Inflammatory macrophage treated with lipopolysaccharide for 1 hour (primary cell): ENCODE measurements around the gene C11orf24.
"Not testable (repeated sequence)": the region's sequence is repeated elsewhere in the genome, so short reads cannot be mapped to it uniquely, and the experiment has no call there.

Source experiments
- DNase-seq, 2 donors: peaks; one replicate each; pipeline ENCODE4 v3.0.0-alpha.2; 2020 to 2022

C11orf24 gene

GRCh38 chr11:68298659-68299516 is 27.1 kb upstream of the C11orf24 start:
- DNase-seq, result no peak

GRCh38 chr11:68297812-68298658 is 26.3 kb upstream of the C11orf24 start:
- DNase-seq, result peak; percentile 49 to 91

- DNase-seq, result no peak
These were observed 25.7 kb upstream of the C11orf24 start for GRCh38 chr11:68297494-68297811.

GRCh38 chr11:68297052-68297378 is 25.2 kb upstream of the C11orf24 start:
- no peak for DNase-seq

GRCh38 chr11:68296344-68297051 is 24.7 kb upstream of the C11orf24 start:
- DNase-seq, result no peak

- DNase-seq, result no peak
These were observed 24.2 kb upstream of the C11orf24 start for GRCh38 chr11:68295940-68296339.

- no peak for DNase-seq
These were observed 23.5 kb upstream of the C11orf24 start for GRCh38 chr11:68295271-68295670.

GRCh38 chr11:68293708-68294107 is 21.9 kb upstream of the C11orf24 start:
- DNase-seq, result no peak

GRCh38 chr11:68289456-68289855 is 17.7 kb upstream of the C11orf24 start:
- no peak for DNase-seq

- DNase-seq, result no peak
These were observed 15.6 kb upstream of the C11orf24 start for GRCh38 chr11:68287419-68287818.

- not testable (repeated sequence) for DNase-seq
These were observed 12.8 kb upstream of the C11orf24 start for GRCh38 chr11:68284588-68284987.

GRCh38 chr11:68282861-68283230 is 11.1 kb upstream of the C11orf24 start:
- DNase-seq, result no peak

GRCh38 chr11:68282141-68282860 is 10.5 kb upstream of the C11orf24 start:
- DNase-seq, result peak; percentile 13 to 36

GRCh38 chr11:68279676-68280075 is 7.9 kb upstream of the C11orf24 start:
- no peak for DNase-seq

GRCh38 chr11:68276861-68277260 is 5.1 kb upstream of the C11orf24 start:
- DNase-seq, result no peak

- no peak for DNase-seq
These were observed 4.1 kb upstream of the C11orf24 start for GRCh38 chr11:68275721-68276507.

GRCh38 chr11:68274306-68274705 is 2.5 kb upstream of the C11orf24 start:
- no peak for DNase-seq

- DNase-seq, result no peak
These were observed 1.4 kb upstream of the C11orf24 start for GRCh38 chr11:68273026-68273738.

GRCh38 chr11:68271023-68271780 is 571 bp downstream of the C11orf24 start:
- DNase-seq, result peak; percentile 60 to 64

GRCh38 chr11:68270196-68271022 is 1.4 kb downstream of the C11orf24 start:
- DNase-seq, result no peak
